GM18861 (cell line): Measurements from ENCODE around the gene EEF1B2.
"Not testable (repeated sequence)": the region's sequence is repeated elsewhere in the genome, so short reads cannot be mapped to it uniquely, and the experiment has no call there.

ENCODE experiments used
- ATAC-seq: cut with Tn5 transposase; IDR thresholded peaks from one replicate; pipeline ENCODE4 v1.9.1; 2021; ENCODE audit not compliant: unreplicated experiment

The EEF1B2 gene

GRCh38 chr2:206163251-206163880, 3.7 kb downstream of the EEF1B2 start:
- ATAC-seq: no peak

GRCh38 chr2:206164261-206164862, 4.7 kb downstream of the EEF1B2 start:
- ATAC-seq: no peak

- not testable (repeated sequence) for ATAC-seq
Observed at GRCh38 chr2:206168230-206168629, 8.5 kb downstream of the EEF1B2 start.

- ATAC-seq: not testable (repeated sequence)
Observed at GRCh38 chr2:206171624-206172397, 12.1 kb downstream of the EEF1B2 start.

- no peak for ATAC-seq
Observed at GRCh38 chr2:206173147-206173546, 13.5 kb downstream of the EEF1B2 start.

GRCh38 chr2:206176121-206176520, 16.4 kb downstream of the EEF1B2 start:
- ATAC-seq: no peak

GRCh38 chr2:206176901-206177300, 17.2 kb downstream of the EEF1B2 start:
- ATAC-seq: no peak

GRCh38 chr2:206181526-206181925, 21.8 kb downstream of the EEF1B2 start:
- not testable (repeated sequence) for ATAC-seq

- ATAC-seq: no peak
Observed at GRCh38 chr2:206189691-206190090, 30.0 kb downstream of the EEF1B2 start.

- ATAC-seq: no peak
Observed at GRCh38 chr2:206190111-206190510, 30.4 kb downstream of the EEF1B2 start.

GRCh38 chr2:206190689-206191088, 31.0 kb downstream of the EEF1B2 start:
- ATAC-seq: no peak

- no peak for ATAC-seq
Observed at GRCh38 chr2:206192157-206192556, 32.5 kb downstream of the EEF1B2 start.

GRCh38 chr2:206193671-206194357, 34.1 kb downstream of the EEF1B2 start:
- ATAC-seq: no peak

- ATAC-seq: no peak
Observed at GRCh38 chr2:206198677-206199076, 39.0 kb downstream of the EEF1B2 start.

GRCh38 chr2:206201075-206201848, 41.6 kb downstream of the EEF1B2 start:
- no peak for ATAC-seq

GRCh38 chr2:206202446-206202845, 42.8 kb downstream of the EEF1B2 start:
- no peak for ATAC-seq

- no peak for ATAC-seq
Observed at GRCh38 chr2:206203331-206203730, 43.6 kb downstream of the EEF1B2 start.

- no peak for ATAC-seq
Observed at GRCh38 chr2:206204710-206205109, 45.0 kb downstream of the EEF1B2 start.

GRCh38 chr2:206207316-206207715, 47.6 kb downstream of the EEF1B2 start:
- not testable (repeated sequence) for ATAC-seq

GRCh38 chr2:206208900-206209299, 49.2 kb downstream of the EEF1B2 start:
- ATAC-seq: no peak
